EH (cell line): Measurements from ENCODE around the gene DDOST.
"Not testable (repeated sequence)": the region's sequence is repeated elsewhere in the genome, so short reads cannot be mapped to it uniquely, and the experiment has no call there.

ENCODE experiments used
- DNase-seq: peaks from one replicate; pipeline ENCODE4 v3.0.0-alpha.2; 2015; ENCODE audit warnings: low read depth

DDOST gene

GRCh38 chr1:20691872-20692271, 30.7 kb upstream of the DDOST start:
- DNase-seq = no peak

GRCh38 chr1:20689645-20690056, 28.5 kb upstream of the DDOST start:
- no peak for DNase-seq

- DNase-seq = no peak
Observed at GRCh38 chr1:20686883-20687725, 25.9 kb upstream of the DDOST start.

- DNase-seq = no peak
Observed at GRCh38 chr1:20685741-20686140, 24.6 kb upstream of the DDOST start.

- DNase-seq = no peak
Observed at GRCh38 chr1:20685099-20685662, 24.0 kb upstream of the DDOST start.

- DNase-seq = no peak
Observed at GRCh38 chr1:20684651-20685050, 23.5 kb upstream of the DDOST start.

- no peak for DNase-seq
Observed at GRCh38 chr1:20684050-20684620, 23.0 kb upstream of the DDOST start.

- DNase-seq = no peak
Observed at GRCh38 chr1:20683614-20684013, 22.4 kb upstream of the DDOST start.

GRCh38 chr1:20682571-20683236, 21.5 kb upstream of the DDOST start:
- DNase-seq = no peak

- DNase-seq = no peak
Observed at GRCh38 chr1:20681999-20682398, 20.8 kb upstream of the DDOST start.

GRCh38 chr1:20680269-20680668, 19.1 kb upstream of the DDOST start:
- no peak for DNase-seq

- no peak for DNase-seq
Observed at GRCh38 chr1:20678599-20678998, 17.4 kb upstream of the DDOST start.

GRCh38 chr1:20673626-20674025, 12.5 kb upstream of the DDOST start:
- not testable (repeated sequence) for DNase-seq

GRCh38 chr1:20672265-20672632, 11.1 kb upstream of the DDOST start:
- no peak for DNase-seq

- DNase-seq = no peak
Observed at GRCh38 chr1:20670936-20671335, 9.8 kb upstream of the DDOST start.

GRCh38 chr1:20668581-20668980, 7.4 kb upstream of the DDOST start:
- DNase-seq = no peak

GRCh38 chr1:20666804-20667203, 5.6 kb upstream of the DDOST start:
- DNase-seq = peak; percentile 44

- DNase-seq = no peak
Observed at GRCh38 chr1:20666146-20666545, 5.0 kb upstream of the DDOST start.

- DNase-seq = no peak
Observed at GRCh38 chr1:20665726-20666125, 4.6 kb upstream of the DDOST start.

- DNase-seq = no peak
Observed at GRCh38 chr1:20663969-20664715, 3.0 kb upstream of the DDOST start.

- no peak for DNase-seq
Observed at GRCh38 chr1:20663365-20663764, 2.2 kb upstream of the DDOST start.

- DNase-seq = no peak
Observed at GRCh38 chr1:20662110-20662475, 924 bp upstream of the DDOST start.
